Right lobe of liver (tissue), 6 donors: Measurements from ENCODE around the gene C7orf57. TPM values are rescaled to one million over a fixed set of nuclear protein-coding genes. Genes with fewer than 3 reads are reported as not detected.
A peak's percentile ranks its signal among the peaks of the same experiment; 100 is the strongest.

ENCODE experiments used
- ATAC-seq, 4 donors: fragments of 200-7000 bp; cut with Tn5 transposase; one replicate each; pipeline ENCODE4 v1.9.1; 2020; ENCODE audit warnings: mild to moderate bottlenecking in 4 of 4, moderate library complexity in 4 of 4
- DNase-seq, 3 donors: peaks; one replicate each; pipeline ENCODE4 v3.0.0-alpha.2; 2020
- H3K27ac ChIP-seq, 3 donors: fragments of 200-600 bp; one replicate each; pipeline ENCODE4 v1.8.0; 2022
- H3K27me3 ChIP-seq, 2 donors: fragments of 200-600 bp; one replicate each; pipeline ENCODE4 v1.8.0; 2022
- H3K36me3 ChIP-seq, 4 donors: fragments of 200-600 bp; sonication (generic) in 1 of 4; one replicate each; pipeline versions ENCODE4 v1.5.1 to v1.8.0; 2017 to 2022; ENCODE audit warnings: control low read depth in 1 of 4
- H3K4me1 ChIP-seq, 4 donors: fragments of 200-600 bp; sonication (generic) in 1 of 4; one replicate each; pipeline versions ENCODE4 v1.5.1 to v1.8.0; 2017 to 2022; ENCODE audit warnings: control low read depth in 1 of 4
- H3K4me3 ChIP-seq, 3 donors: fragments of 200-600 bp; one replicate each; pipeline ENCODE4 v1.8.0; 2022
- H3K9me3 ChIP-seq, 4 donors: fragments of 200-600 bp; sonication (generic) in 1 of 4; one replicate each; pipeline versions ENCODE4 v1.5.1 to v1.8.0; 2017 to 2022; ENCODE audit warnings: control low read depth in 1 of 4
- POLR2A ChIP-seq: fragments of 450-650 bp; IDR thresholded peaks from one replicate; pipeline ENCODE4 v1.6.1; 2017; ENCODE audit warnings: antibody characterized with exemption, mild to moderate bottlenecking
- WGBS: methylation state at CpG from one replicate; pipeline ENCODE4 v1.1.6; 2018; ENCODE audit warnings: low coverage, low lambda C conversion rate; ENCODE audit not compliant: insufficient coverage; ENCODE audit errors: missing lambda C conversion rate; 5-methylcytosine and 5-hydroxymethylcytosine counted together
- intact Hi-C, 2 donors: fragments of 100-400 bp; cut with DNase I; formaldehyde crosslinking; loops; one replicate each; pipeline versions ENCODE4 v1.11.2 to v1.14.1; 2022
- total RNA-seq, 6 experiments: library from RNA; depleted of rRNA in 2 of 6; stranded (reverse); fragments of >200 nt in 2 of 6; fragmentation: NEBNext Ultra II Directional in 3 of 6; extraction: Animal tissue kit (Norgen Biotek cat#: 25700) in 3 of 6; gene quantifications; one replicate each; pipeline versions ENCODE4 v1.1.0 to v1.2.4, GENCODE V29; 2016 to 2023
- TF ChIP-seq, protein P1 (sequence below), 4 donors: fragments of 200-600 bp in 3 of 4; fragments of 450-650 bp in 1 of 4; IDR thresholded peaks; one replicate each; pipeline versions ENCODE4 v1.5.1 to v1.8.0; 2016 to 2022; ENCODE audit warnings: antibody characterized with exemption in 4 of 4, mild to moderate bottlenecking in 2 of 4
- donor health status: DM: no; HTN: yes; CAD: no.
- donor health status: DM: no; HTN: no; CAD: no.
- donor health status: DM: no; HTN: no; CAD: no.
- donor health status: DM: no; HTN: yes; CAD: no.
- donor health status: DM: no; HTN: yes; CAD: no.

C7orf57 gene
- total RNA-seq, 6 experiments from 2014 or later, result not detected

DNA sequence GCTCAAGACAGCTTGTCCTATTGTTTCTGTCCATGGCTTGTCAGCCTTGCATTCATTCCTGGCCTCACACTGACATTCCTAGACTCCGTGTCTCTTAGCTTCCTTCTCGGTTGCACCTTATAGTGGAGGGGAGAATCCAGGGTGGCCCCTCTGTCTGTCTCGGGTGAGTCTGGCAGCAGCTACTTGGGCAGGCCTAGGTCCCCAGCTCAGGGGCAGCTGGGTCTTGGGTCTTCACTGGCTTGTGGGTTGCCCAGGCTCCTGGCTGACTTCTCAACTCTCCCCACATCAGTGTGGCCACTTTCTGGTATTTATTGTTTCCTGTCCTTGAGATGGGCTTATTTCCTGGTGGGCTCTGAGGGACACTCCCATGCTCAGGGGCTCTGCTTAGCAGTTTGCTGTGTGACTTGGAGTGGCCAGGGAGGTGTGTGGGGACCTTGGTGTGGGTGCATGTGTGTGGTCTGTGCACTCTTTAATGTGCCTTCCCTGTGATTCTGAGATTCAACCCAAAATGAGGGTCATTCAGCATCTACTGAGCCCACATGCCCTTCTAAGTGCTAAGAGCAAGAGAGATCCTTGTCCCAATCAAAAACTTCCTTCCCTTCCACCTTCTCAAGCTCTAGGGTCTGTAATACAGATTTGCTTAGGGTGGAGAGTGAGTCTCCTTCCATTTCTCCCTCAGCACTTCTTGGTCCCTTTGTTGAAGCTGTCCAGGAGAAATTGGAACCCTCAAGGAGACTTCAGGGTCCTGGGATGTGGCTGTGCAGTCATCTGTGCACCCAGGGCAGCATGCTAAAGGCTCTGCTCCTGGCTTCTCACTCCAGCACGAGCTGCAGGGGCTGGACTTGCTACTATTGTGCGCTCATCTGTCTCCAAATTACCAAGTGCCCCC, 73.9 kb downstream of the C7orf57 start:
- Histone ChIP-seq H3K4me1 (peaks cover 0 to 14% (median 6%) of the 10 kb centered on the region in 4 donors), H3K27ac (no peak overlapping the region), H3K9me3 (no peaks in the 10 kb centered on the region), H3K36me3 (peaks cover 0 to 37% (median 4%) of the 10 kb centered on the region in 4 donors), H3K27me3 (no peaks in the 10 kb centered on the region), H3K4me3 (no peak overlapping the region)
- no peak for DNase-seq
- intact Hi-C loops, result loop anchor here (5.0 to 10.0 kb wide), 3 partner anchors 104 to 162 kb away; partner anchors contain the start of gene PKD1L1 (in 1 of the 2)
- ATAC-seq, result no peak
- TF ChIP-seq POLR2A, result no peak
- TF ChIP-seq, protein P1, sequence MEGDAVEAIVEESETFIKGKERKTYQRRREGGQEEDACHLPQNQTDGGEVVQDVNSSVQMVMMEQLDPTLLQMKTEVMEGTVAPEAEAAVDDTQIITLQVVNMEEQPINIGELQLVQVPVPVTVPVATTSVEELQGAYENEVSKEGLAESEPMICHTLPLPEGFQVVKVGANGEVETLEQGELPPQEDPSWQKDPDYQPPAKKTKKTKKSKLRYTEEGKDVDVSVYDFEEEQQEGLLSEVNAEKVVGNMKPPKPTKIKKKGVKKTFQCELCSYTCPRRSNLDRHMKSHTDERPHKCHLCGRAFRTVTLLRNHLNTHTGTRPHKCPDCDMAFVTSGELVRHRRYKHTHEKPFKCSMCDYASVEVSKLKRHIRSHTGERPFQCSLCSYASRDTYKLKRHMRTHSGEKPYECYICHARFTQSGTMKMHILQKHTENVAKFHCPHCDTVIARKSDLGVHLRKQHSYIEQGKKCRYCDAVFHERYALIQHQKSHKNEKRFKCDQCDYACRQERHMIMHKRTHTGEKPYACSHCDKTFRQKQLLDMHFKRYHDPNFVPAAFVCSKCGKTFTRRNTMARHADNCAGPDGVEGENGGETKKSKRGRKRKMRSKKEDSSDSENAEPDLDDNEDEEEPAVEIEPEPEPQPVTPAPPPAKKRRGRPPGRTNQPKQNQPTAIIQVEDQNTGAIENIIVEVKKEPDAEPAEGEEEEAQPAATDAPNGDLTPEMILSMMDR (IDR thresholded peaks at IDR 0.05), result no peak
- whole genome bisulfite sequencing, result 79% methylated on average over 3 of the region's 5 CpGs

DNA sequence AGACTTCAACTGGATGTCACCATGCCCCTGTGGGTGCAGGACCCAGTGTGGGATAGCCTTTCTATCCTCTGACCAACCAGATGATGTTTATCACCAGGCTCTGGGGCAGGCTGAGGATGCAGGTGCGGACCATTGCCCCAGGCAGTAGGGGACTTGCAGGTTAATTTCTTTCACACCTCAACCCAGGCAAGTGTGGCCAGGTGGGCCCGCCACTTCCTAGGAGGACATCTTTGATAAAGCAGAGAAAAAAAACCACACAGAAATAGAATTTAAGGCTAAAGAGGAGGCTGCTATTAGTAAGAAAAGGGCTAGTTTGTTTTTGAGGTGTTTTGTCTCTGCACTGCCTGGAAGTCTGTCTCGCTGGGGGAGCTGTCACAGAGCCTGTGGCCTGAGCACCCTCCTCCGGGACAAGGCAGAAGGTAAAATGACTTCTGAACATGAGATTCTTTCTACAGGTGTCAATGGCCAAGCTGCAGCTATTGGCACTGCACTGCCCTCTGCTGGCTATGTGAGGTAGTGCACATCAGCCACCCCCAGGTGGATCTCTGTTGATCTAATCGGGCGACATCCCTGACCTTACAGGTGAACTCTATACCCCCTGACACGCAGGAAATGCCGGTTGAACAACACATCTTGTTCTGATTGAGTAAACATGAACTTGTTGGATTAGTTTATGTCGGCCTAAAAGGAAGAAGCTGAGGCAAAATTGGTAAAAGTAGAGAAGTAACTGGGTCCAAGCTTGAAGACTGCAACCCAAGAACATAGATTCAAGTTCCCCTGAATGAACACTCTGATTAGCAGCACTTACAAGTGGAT, 74.7 kb downstream of the C7orf57 start:
- intact Hi-C loops, result loop anchor here (5.0 to 10.0 kb wide), 3 partner anchors 105 to 163 kb away; partner anchors contain the start of gene PKD1L1 (in 1 of the 2)

DNA sequence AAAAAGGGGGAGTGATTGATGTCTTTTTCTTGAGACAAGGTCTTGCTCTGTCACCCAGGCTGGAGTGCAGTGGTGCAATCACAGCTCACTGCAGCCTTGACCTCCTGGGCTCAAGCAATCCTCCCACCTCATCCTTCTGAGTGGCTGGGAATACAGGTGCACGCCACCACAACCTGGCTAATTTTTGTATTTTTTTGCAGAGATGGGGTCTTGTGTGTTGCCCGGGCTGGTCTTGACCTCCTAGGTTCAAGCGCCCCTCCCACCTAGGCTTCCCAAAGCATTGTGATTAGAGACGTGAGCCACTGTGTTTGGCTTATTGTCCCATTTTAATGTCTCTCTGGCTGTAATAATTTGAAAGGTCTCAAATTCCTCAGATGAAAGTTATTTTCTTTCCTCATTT, 75.5 kb downstream of the C7orf57 start:
- H3K27me3 ChIP-seq, result no peaks in the 10 kb centered on the region
- TF ChIP-seq, protein P1 (IDR thresholded peaks at IDR 0.05), result no peak
- no peak for TF ChIP-seq POLR2A
- H3K27ac ChIP-seq, result peak overlapping the region in 2 of 3 donors; percentile 37 to 58
- H3K4me1 ChIP-seq, result peaks cover 0 to 14% (median 6%) of the 10 kb centered on the region in 4 donors
- WGBS, result 69% methylated on average over 4 of the region's 4 CpGs
- no peaks in the 10 kb centered on the region for H3K9me3 ChIP-seq
- intact Hi-C loops, result no loop called here
- peaks cover 0 to 23% (median 4%) of the 10 kb centered on the region in 4 donors for H3K36me3 ChIP-seq
- DNase-seq (no peak), ATAC-seq (peak in 3 of 4 donors; percentile 3 to 51 (median 14))
- peak overlapping the region in 1 of 3 donors; percentile 10 for H3K4me3 ChIP-seq

More for the DNA sequence above, 74.7 kb downstream of the C7orf57 start:
- Histone ChIP-seq H3K4me3 (no peak overlapping the region), H3K36me3 (peaks cover 0 to 28% (median 4%) of the 10 kb centered on the region in 4 donors), H3K4me1 (peaks cover 0 to 14% (median 6%) of the 10 kb centered on the region in 4 donors), H3K27me3 (no peaks in the 10 kb centered on the region), H3K9me3 (no peaks in the 10 kb centered on the region), H3K27ac (peak overlapping the region in 2 of 3 donors; percentile 37 to 58)
- 19% methylated on average over 9 of the region's 9 CpGs for WGBS
- TF ChIP-seq POLR2A, result no peak
- TF ChIP-seq, protein P1 (IDR thresholded peaks at IDR 0.05), result peak; percentile 99 to 100 (median 100)
- peak; percentile 96 to 97 (median 96) for ATAC-seq
- peak; percentile 84 to 89 (median 88) for DNase-seq

Other genes with a start within 250 kb of the C7orf57 start
- 1 to 10 TPM in 1 of 6 experiments, under 1 TPM in 4, not detected in 1; 0.13 to 1.4 (median 0.51) TPM for gene PKD1L1, start 87.1 kb upstream of the C7orf57 start, total RNA-seq
- 10 to 100 TPM; 16.1 to 40.5 (median 25.5) TPM for gene HUS1, start 55.9 kb upstream of the C7orf57 start, total RNA-seq
- not detected for gene SUN3, start 6.4 kb upstream of the C7orf57 start, total RNA-seq
- 10 to 100 TPM in 4 of 6 experiments, 1 to 10 TPM in 2; 7.3 to 19.8 (median 13.1) TPM for gene UPP1, start 53.7 kb downstream of the C7orf57 start, total RNA-seq
- 1 to 10 TPM in 3 of 6 experiments, under 1 TPM in 3; 0.43 to 2.6 (median 0.84) TPM for gene ABCA13, start 135.9 kb downstream of the C7orf57 start, total RNA-seq